Measurements from ENCODE around the gene SELENOI.
A peak's percentile ranks its signal among the peaks of the same experiment; 100 is the strongest.
"Not testable (repeated sequence)": the region's sequence is repeated elsewhere in the genome, so short reads cannot be mapped to it uniquely, and the experiment has no call there.

The SELENOI gene

GRCh38 chr2:26316041-26316440 lies 29.9 kb upstream of the SELENOI start:
- DNase-seq (ENCODE audit: low spot score): peak; percentile 45

DNA sequence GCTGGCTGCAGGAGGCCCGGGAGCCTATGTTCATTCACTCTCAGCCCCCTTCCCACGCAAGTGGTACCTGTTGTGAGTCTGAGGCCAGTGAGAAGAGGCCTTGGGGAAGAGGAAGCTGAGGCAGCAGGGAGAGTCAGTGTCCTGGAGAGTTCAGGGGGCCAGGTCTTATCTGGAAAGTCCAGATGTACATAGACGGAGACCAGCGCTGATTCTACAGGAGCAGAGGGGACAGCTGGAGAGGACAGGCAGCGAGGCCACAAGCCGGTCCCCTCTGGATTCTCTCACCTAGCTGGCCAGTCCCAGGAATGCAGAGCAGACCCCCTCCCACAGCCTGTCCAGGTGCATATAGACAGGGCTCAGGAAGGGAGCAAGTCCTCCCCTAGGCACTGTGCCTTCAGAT lies 29.1 kb upstream of the SELENOI start:
- no peak for TF ChIP-seq CTCF (IDR thresholded peaks at IDR 0.05; ENCODE audit: borderline replicate concordance, control extremely low read depth, extremely low read depth, insufficient read depth, missing control alignments)
- DNase-seq (ENCODE audit: low spot score): no peak
- in situ Hi-C loops (cut with MboI; ENCODE audit: low sequenced_read_pairs, unreplicated experiment): no loop called here

More at GRCh38 chr2:26316041-26316440, 29.9 kb upstream of the SELENOI start:
- in situ Hi-C loops (cut with MboI; ENCODE audit: low sequenced_read_pairs, unreplicated experiment): no loop called here
- no peak for TF ChIP-seq CTCF (IDR thresholded peaks at IDR 0.05; ENCODE audit: borderline replicate concordance, control extremely low read depth, extremely low read depth, insufficient read depth, missing control alignments)

DNA sequence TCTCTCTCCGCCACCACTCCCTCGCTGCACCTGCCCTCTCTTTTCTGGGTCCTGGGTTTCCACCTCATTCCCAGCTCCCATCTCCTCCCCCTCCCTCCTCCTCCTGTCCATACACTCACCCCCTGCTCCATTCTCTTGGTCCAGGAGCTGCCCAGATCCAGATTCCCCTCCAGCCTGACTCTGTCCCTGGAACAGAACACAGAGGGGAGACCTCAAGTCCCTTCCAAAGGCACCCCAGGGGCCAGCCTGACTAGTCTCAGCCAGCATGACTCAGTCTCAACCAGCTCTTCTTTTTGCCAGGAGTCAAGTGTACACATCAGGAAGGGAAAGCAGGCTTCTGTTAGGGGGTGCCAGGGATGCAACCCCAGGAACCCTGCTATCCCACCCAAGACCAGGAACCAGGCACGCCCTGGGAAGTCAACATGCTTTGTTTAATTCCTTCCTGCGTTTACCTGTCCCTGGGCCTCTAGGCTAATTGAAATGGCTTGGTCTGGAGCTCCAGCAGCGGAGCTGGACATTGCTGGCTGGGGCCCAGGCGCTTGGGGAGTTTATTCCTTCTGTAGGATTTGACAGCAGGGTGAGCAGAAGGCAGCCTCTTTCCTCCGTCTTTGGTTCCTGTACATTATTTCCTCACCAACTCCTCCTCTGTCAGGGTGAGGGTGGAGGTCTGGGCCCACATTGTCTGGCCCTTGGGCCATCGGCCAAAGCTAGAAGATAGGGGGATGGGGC lies 28.4 kb upstream of the SELENOI start:
- no peak for TF ChIP-seq CTCF (IDR thresholded peaks at IDR 0.05; ENCODE audit: borderline replicate concordance, control extremely low read depth, extremely low read depth, insufficient read depth, missing control alignments)
- no peak for DNase-seq (ENCODE audit: low spot score)
- in situ Hi-C loops (cut with MboI; ENCODE audit: low sequenced_read_pairs, unreplicated experiment): no loop called here

DNA sequence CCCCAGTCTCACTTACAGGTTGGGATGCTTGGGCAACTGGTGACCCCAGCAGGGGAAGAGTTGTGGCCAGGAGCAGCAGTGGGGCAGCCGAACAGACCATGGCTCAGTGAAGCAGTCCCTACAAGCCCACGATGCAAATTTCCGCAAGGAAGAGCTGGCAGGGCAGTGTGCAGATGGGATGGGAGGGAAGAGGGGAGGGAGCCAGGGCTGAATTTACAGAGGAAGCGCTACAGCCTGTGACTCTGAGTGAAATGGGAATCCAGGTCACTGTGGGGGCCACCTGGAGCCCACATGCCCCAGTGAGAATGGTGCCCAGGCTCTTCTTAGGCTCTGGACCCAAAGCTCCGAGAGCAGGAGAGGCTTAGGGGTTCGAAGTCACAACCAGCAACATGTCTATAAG lies 27.0 kb upstream of the SELENOI start:
- DNase-seq (ENCODE audit: low spot score): no peak
- TF ChIP-seq CTCF (IDR thresholded peaks at IDR 0.05; ENCODE audit: borderline replicate concordance, control extremely low read depth, extremely low read depth, insufficient read depth, missing control alignments): no peak
- in situ Hi-C loops (cut with MboI; ENCODE audit: low sequenced_read_pairs, unreplicated experiment): no loop called here

DNA sequence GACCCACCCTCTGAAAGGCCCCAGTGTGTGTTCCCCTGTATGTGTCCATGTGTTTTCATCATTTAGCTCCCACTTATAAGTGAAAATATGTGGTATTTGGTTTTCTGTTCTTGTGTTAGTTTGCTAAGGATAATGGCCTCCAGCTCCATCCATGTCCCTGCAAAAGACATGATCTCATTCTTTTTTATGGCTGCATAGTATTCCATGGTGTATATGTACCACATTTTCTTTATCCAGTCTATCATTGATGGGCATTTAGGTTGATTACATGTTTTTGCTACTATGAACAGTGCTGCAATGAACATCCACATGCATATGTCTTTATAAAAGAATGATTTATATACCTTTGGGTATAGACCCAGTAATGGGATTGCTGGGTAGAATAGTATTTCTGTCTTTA lies 21.5 kb upstream of the SELENOI start:
- in situ Hi-C loops (cut with MboI; ENCODE audit: low sequenced_read_pairs, unreplicated experiment); DNase-seq (ENCODE audit: low spot score): not testable (repeated sequence)

GRCh38 chr2:26324903-26325302 lies 21.0 kb upstream of the SELENOI start:
- in situ Hi-C loops (cut with MboI; ENCODE audit: low sequenced_read_pairs, unreplicated experiment): loop anchor here (25.0 kb wide), 1 partner anchor 338 kb away; the partner anchor contains the start of gene KIF3C
- no peak for TF ChIP-seq CTCF (IDR thresholded peaks at IDR 0.05; ENCODE audit: borderline replicate concordance, control extremely low read depth, extremely low read depth, insufficient read depth, missing control alignments)
- no peak for DNase-seq (ENCODE audit: low spot score)

DNA sequence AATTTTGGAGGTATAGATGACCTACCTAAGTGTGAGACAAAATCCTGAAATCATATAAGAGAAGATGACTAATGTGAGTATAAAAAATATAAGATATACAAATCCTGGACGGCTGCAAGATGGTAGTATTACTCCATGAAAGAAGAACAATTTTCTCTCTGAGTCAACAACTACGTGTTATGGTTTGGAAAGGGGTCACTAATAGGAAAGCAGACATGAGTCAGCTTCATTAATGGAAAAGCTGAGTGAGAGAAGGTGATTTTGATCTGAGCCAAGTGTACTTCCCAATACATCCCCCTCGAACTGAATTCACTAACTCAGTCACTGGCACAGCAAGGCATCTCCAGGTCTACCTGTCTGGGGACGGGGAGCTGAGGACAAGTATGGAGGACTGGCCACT lies 20.1 kb upstream of the SELENOI start:
- in situ Hi-C loops (cut with MboI; ENCODE audit: low sequenced_read_pairs, unreplicated experiment): loop anchor here (25.0 kb wide), 1 partner anchor 339 kb away; the partner anchor contains the start of gene KIF3C
- no peak for TF ChIP-seq CTCF (IDR thresholded peaks at IDR 0.05; ENCODE audit: borderline replicate concordance, control extremely low read depth, extremely low read depth, insufficient read depth, missing control alignments)

More for the DNA sequence above, 20.1 kb upstream of the SELENOI start:
- DNase-seq (ENCODE audit: low spot score): no peak
